ENCODE results near the gene ZSCAN32. TPM values are rescaled to one million over a fixed set of nuclear protein-coding genes. Genes with fewer than 3 reads are reported as not detected.

The ZSCAN32 gene
- polyA plus RNA-seq, 2 donors = 5.5 to 7.0 TPM

DNA sequence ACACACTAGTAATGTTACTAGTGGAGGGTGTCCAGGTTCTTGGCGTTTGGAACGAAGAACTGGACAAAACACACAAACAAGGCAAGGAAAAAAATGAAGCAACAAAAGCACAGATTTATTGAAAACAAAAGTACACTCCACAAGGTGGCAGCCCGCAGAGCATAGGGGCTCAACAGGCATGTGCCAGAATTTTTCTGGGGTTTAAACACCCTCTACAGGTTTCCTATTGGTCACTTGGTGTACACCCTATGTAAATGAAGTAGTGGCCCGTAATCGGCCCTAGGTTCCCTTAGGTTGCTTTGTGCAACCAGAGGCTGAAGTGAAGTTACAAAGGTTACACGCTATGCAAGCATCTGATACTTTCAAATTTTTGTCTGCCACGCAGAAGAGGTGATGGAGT lies 37.0 kb downstream of the ZSCAN32 start:
- peaks cover 7 to 16% of the 10 kb centered on the region in 2 donors for H3K9me3 ChIP-seq (ENCODE audit: control insufficient read depth in 2 of 2, insufficient read depth in 1 of 2, low read depth in 1 of 2, low read length in 1 of 2)
- no peaks in the 10 kb centered on the region for H3K36me3 ChIP-seq (ENCODE audit: control insufficient read depth in 2 of 2, insufficient read depth in 2 of 2, low read length in 1 of 2)
- H3K27me3 ChIP-seq (ENCODE audit: control insufficient read depth in 1 of 2, insufficient read depth in 2 of 2, low read length in 2 of 2) = no peaks in the 10 kb centered on the region
- H3K27ac ChIP-seq (ENCODE audit: low read depth in 2 of 2, low read length in 1 of 2) = no peak overlapping the region
- peaks cover 0 to 2% of the 10 kb centered on the region in 2 donors for H3K4me1 ChIP-seq (ENCODE audit: control insufficient read depth in 2 of 2, insufficient read depth in 2 of 2, low read length in 1 of 2)
- WGBS, 2 donors = 93 to 95% methylated on average over 7 of the region's 7 CpGs
- H3K4me3 ChIP-seq (ENCODE audit: low read depth in 1 of 2, low read length in 2 of 2) = no peak overlapping the region

DNA sequence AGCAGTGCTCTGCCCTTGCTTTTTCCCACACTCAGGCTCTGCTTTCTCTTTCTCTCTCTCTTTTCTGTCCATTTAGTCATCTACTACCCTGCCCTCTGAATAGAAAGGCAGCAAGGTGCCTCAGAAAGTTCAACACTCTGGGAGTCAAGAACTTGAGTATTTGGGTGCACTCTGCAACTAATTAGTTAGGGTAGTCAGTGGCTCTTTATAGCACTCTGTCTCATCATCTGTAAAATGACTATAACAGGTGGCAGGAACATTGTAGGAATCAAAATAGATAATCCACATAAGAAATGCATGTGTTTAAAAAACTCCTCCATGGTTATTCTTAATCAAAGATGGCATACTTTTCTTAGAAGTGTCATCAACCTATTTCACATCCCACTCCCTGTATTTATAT lies 37.9 kb downstream of the ZSCAN32 start:
- H3K9me3 ChIP-seq (ENCODE audit: control insufficient read depth in 2 of 2, insufficient read depth in 1 of 2, low read depth in 1 of 2, low read length in 1 of 2) = peaks cover 7 to 16% of the 10 kb centered on the region in 2 donors
- H3K4me3 ChIP-seq (ENCODE audit: low read depth in 1 of 2, low read length in 2 of 2) = no peak overlapping the region
- H3K27me3 ChIP-seq (ENCODE audit: control insufficient read depth in 1 of 2, insufficient read depth in 2 of 2, low read length in 2 of 2) = no peaks in the 10 kb centered on the region
- peaks cover 0 to 2% of the 10 kb centered on the region in 2 donors for H3K4me1 ChIP-seq (ENCODE audit: control insufficient read depth in 2 of 2, insufficient read depth in 2 of 2, low read length in 1 of 2)
- no peak overlapping the region for H3K27ac ChIP-seq (ENCODE audit: low read depth in 2 of 2, low read length in 1 of 2)
- no peaks in the 10 kb centered on the region for H3K36me3 ChIP-seq (ENCODE audit: control insufficient read depth in 2 of 2, insufficient read depth in 2 of 2, low read length in 1 of 2)

- no peaks in the 10 kb centered on the region for H3K4me1 ChIP-seq (ENCODE audit: control insufficient read depth in 2 of 2, insufficient read depth in 2 of 2, low read length in 1 of 2)
- H3K4me3 ChIP-seq (ENCODE audit: low read depth in 1 of 2, low read length in 2 of 2) = no peak overlapping the region
- no peaks in the 10 kb centered on the region for H3K36me3 ChIP-seq (ENCODE audit: control insufficient read depth in 2 of 2, insufficient read depth in 2 of 2, low read length in 1 of 2)
- no peaks in the 10 kb centered on the region for H3K27me3 ChIP-seq (ENCODE audit: control insufficient read depth in 1 of 2, insufficient read depth in 2 of 2, low read length in 2 of 2)
- WGBS, 2 donors = 18 to 36% methylated on average over 1 of the region's 1 CpG
- H3K27ac ChIP-seq (ENCODE audit: low read depth in 2 of 2, low read length in 1 of 2) = no peak overlapping the region
- H3K9me3 ChIP-seq (ENCODE audit: control insufficient read depth in 2 of 2, insufficient read depth in 1 of 2, low read depth in 1 of 2, low read length in 1 of 2) = peaks cover 3 to 8% of the 10 kb centered on the region in 2 donors
Measured at GRCh38 chr16:3358871-3359270, 41.9 kb downstream of the ZSCAN32 start.

DNA sequence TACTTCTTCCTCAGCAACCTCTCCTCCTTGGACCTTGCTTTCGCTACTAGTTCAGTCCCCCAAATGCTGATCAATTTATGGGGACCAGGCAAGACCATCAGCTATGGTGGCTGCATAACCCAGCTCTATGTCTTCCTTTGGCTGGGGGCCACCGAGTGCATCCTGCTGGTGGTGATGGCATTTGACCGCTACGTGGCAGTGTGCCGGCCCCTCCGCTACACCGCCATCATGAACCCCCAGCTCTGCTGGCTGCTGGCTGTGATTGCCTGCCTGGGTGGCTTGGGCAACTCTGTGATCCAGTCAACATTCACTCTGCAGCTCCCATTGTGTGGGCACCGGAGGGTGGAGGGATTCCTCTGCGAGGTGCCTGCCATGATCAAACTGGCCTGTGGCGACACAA lies 44.7 kb downstream of the ZSCAN32 start:
- Histone ChIP-seq H3K4me1 (ENCODE audit: control insufficient read depth in 2 of 2, insufficient read depth in 2 of 2, low read length in 1 of 2) (no peaks in the 10 kb centered on the region), H3K27me3 (ENCODE audit: control insufficient read depth in 1 of 2, insufficient read depth in 2 of 2, low read length in 2 of 2) (no peaks in the 10 kb centered on the region), H3K27ac (ENCODE audit: low read depth in 2 of 2, low read length in 1 of 2) (no peak overlapping the region), H3K9me3 (ENCODE audit: control insufficient read depth in 2 of 2, insufficient read depth in 1 of 2, low read depth in 1 of 2, low read length in 1 of 2) (peaks cover 3 to 7% of the 10 kb centered on the region in 2 donors), H3K36me3 (ENCODE audit: control insufficient read depth in 2 of 2, insufficient read depth in 2 of 2, low read length in 1 of 2) (no peaks in the 10 kb centered on the region), H3K4me3 (ENCODE audit: low read depth in 1 of 2, low read length in 2 of 2) (no peak overlapping the region)
- WGBS, 2 donors = 85% methylated on average over 10 of the region's 10 CpGs

DNA sequence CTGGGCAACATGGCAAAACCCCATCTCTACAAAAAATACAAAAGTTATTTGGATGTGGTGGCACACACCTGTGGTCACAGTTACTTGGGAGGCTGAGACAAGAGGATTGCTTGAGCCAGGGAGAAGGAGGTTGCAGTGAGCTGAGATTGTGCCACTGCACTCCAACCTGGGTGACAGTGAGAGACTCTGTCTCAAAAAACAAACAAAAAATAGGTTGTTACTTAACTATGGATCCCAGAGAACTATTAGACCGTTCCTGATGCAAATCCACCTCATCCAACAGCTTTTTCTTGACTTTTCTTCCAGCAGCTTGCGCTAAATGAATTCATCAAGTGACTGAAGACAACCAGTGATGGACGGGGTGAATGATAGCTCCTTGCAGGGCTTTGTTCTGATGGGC lies 45.2 kb downstream of the ZSCAN32 start, which contains the start of gene OR2C1:
TSS of gene OR2C1 (plus strand) at position 301 of the 400 bp plus-strand sequence. CDS start at position 353, 52 bp downstream.
- Histone ChIP-seq H3K4me1 (ENCODE audit: control insufficient read depth in 2 of 2, insufficient read depth in 2 of 2, low read length in 1 of 2) (no peaks in the 10 kb centered on the region), H3K27me3 (ENCODE audit: control insufficient read depth in 1 of 2, insufficient read depth in 2 of 2, low read length in 2 of 2) (no peaks in the 10 kb centered on the region), H3K4me3 (ENCODE audit: low read depth in 1 of 2, low read length in 2 of 2) (no peak within 1 kb of the TSS), H3K27ac (ENCODE audit: low read depth in 2 of 2, low read length in 1 of 2) (no peak within 1 kb of the TSS), H3K36me3 (ENCODE audit: control insufficient read depth in 2 of 2, insufficient read depth in 2 of 2, low read length in 1 of 2) (no peaks in the 10 kb centered on the region), H3K9me3 (ENCODE audit: control insufficient read depth in 2 of 2, insufficient read depth in 1 of 2, low read depth in 1 of 2, low read length in 1 of 2) (peaks cover 3 to 7% of the 10 kb centered on the region in 2 donors)
- 64 to 71% methylated on average over 3 of the region's 3 CpGs for WGBS, 2 donors

DNA sequence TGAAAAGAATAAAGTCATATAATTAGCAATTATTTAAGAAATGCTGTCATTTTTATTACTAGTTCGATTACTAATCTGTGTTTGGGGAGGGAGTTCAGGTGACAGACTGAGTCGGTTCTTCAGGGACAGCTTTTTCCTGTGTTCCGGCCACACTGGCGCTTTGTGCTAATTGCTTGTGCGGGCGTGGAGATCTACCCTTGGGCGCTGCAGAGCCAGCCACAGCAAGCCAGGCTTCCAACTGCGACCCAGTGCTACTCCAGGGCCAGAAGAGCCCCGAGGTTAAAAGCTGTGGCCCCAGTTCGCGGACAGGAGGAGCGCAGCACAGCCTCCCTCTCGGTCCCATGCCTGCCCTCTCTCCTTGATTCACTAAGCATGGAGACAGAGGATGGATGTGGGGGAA lies 51.6 kb downstream of the ZSCAN32 start:
- 66 to 69% methylated on average over 13 of the region's 13 CpGs for WGBS, 2 donors
- Histone ChIP-seq H3K27me3 (ENCODE audit: control insufficient read depth in 1 of 2, insufficient read depth in 2 of 2, low read length in 2 of 2) (no peaks in the 10 kb centered on the region), H3K4me3 (ENCODE audit: low read depth in 1 of 2, low read length in 2 of 2) (no peak overlapping the region), H3K27ac (ENCODE audit: low read depth in 2 of 2, low read length in 1 of 2) (no peak overlapping the region), H3K4me1 (ENCODE audit: control insufficient read depth in 2 of 2, insufficient read depth in 2 of 2, low read length in 1 of 2) (no peaks in the 10 kb centered on the region), H3K36me3 (ENCODE audit: control insufficient read depth in 2 of 2, insufficient read depth in 2 of 2, low read length in 1 of 2) (no peaks in the 10 kb centered on the region), H3K9me3 (ENCODE audit: control insufficient read depth in 2 of 2, insufficient read depth in 1 of 2, low read depth in 1 of 2, low read length in 1 of 2) (peaks cover 0 to 2% of the 10 kb centered on the region in 2 donors)

- Histone ChIP-seq H3K9me3 (ENCODE audit: control insufficient read depth in 2 of 2, insufficient read depth in 1 of 2, low read depth in 1 of 2, low read length in 1 of 2) (peaks cover 0 to 2% of the 10 kb centered on the region in 2 donors), H3K4me1 (ENCODE audit: control insufficient read depth in 2 of 2, insufficient read depth in 2 of 2, low read length in 1 of 2) (no peaks in the 10 kb centered on the region), H3K36me3 (ENCODE audit: control insufficient read depth in 2 of 2, insufficient read depth in 2 of 2, low read length in 1 of 2) (no peaks in the 10 kb centered on the region), H3K4me3 (ENCODE audit: low read depth in 1 of 2, low read length in 2 of 2) (no peak overlapping the region), H3K27ac (ENCODE audit: low read depth in 2 of 2, low read length in 1 of 2) (no peak overlapping the region), H3K27me3 (ENCODE audit: control insufficient read depth in 1 of 2, insufficient read depth in 2 of 2, low read length in 2 of 2) (no peaks in the 10 kb centered on the region)
- WGBS, 2 donors = 36 to 41% methylated on average over 4 of the region's 4 CpGs
Measured at GRCh38 chr16:3348547-3349167, 52.1 kb downstream of the ZSCAN32 start.

DNA sequence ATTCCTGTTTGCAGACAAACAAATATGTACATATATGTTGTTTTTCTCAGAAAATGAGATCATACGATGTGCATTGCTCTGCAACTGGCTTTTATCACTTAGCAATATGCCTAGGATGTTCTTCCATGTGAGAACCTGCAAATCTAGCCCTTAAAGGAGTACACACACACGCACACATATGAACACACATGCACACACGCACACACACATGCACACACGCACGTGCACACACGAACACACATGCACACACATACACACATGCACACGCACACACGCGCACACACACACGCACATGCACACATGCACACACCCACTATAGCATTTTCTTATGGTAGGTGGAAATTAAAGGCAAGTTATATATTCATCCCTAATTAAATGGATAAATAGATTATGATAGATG lies 53.2 kb downstream of the ZSCAN32 start:
- H3K4me1 ChIP-seq (ENCODE audit: control insufficient read depth in 2 of 2, insufficient read depth in 2 of 2, low read length in 1 of 2) = no peaks in the 10 kb centered on the region
- 78% methylated on average over 10 of the region's 10 CpGs for WGBS, 2 donors
- H3K27me3 ChIP-seq (ENCODE audit: control insufficient read depth in 1 of 2, insufficient read depth in 2 of 2, low read length in 2 of 2) = no peaks in the 10 kb centered on the region
- H3K27ac ChIP-seq (ENCODE audit: low read depth in 2 of 2, low read length in 1 of 2) = no peak overlapping the region
- no peaks in the 10 kb centered on the region for H3K36me3 ChIP-seq (ENCODE audit: control insufficient read depth in 2 of 2, insufficient read depth in 2 of 2, low read length in 1 of 2)
- no peak overlapping the region for H3K4me3 ChIP-seq (ENCODE audit: low read depth in 1 of 2, low read length in 2 of 2)
- peaks cover 0 to 2% of the 10 kb centered on the region in 2 donors for H3K9me3 ChIP-seq (ENCODE audit: control insufficient read depth in 2 of 2, insufficient read depth in 1 of 2, low read depth in 1 of 2, low read length in 1 of 2)

- Histone ChIP-seq H3K36me3 (ENCODE audit: control insufficient read depth in 2 of 2, insufficient read depth in 2 of 2, low read length in 1 of 2) (no peaks in the 10 kb centered on the region), H3K9me3 (ENCODE audit: control insufficient read depth in 2 of 2, insufficient read depth in 1 of 2, low read depth in 1 of 2, low read length in 1 of 2) (peaks cover 0 to 2% of the 10 kb centered on the region in 2 donors), H3K27me3 (ENCODE audit: control insufficient read depth in 1 of 2, insufficient read depth in 2 of 2, low read length in 2 of 2) (no peaks in the 10 kb centered on the region), H3K4me3 (ENCODE audit: low read depth in 1 of 2, low read length in 2 of 2) (no peak overlapping the region), H3K4me1 (ENCODE audit: control insufficient read depth in 2 of 2, insufficient read depth in 2 of 2, low read length in 1 of 2) (no peaks in the 10 kb centered on the region), H3K27ac (ENCODE audit: low read depth in 2 of 2, low read length in 1 of 2) (no peak overlapping the region)
- 65% methylated on average over 2 of the region's 2 CpGs for WGBS, 2 donors
Measured at GRCh38 chr16:3346041-3346440, 54.8 kb downstream of the ZSCAN32 start.
